Uterus (tissue), 2 donors: ENCODE results near the gene SLC9A8.

Experiments
- POLR2A ChIP-seq, 2 donors: fragments of 450-650 bp; IDR thresholded peaks; one replicate each; pipeline ENCODE4 v1.6.1; 2016; ENCODE audit warnings: antibody characterized with exemption in 2 of 2, mild to moderate bottlenecking in 1 of 2, moderate library complexity in 1 of 2
- TF ChIP-seq, protein P1 (sequence below), 4 experiments: fragments of 200-600 bp in 2 of 4; fragments of 450-650 bp in 2 of 4; sonication (generic) in 2 of 4; IDR thresholded peaks; one replicate each; pipeline ENCODE4 v1.5.1; 2016 to 2019; ENCODE audit warnings: antibody characterized with exemption in 4 of 4, mild to moderate bottlenecking in 2 of 4, moderate library complexity in 1 of 4

GRCh38 chr20:49874696-49875095, 62.1 kb downstream of the SLC9A8 start:
- TF ChIP-seq, protein P1, sequence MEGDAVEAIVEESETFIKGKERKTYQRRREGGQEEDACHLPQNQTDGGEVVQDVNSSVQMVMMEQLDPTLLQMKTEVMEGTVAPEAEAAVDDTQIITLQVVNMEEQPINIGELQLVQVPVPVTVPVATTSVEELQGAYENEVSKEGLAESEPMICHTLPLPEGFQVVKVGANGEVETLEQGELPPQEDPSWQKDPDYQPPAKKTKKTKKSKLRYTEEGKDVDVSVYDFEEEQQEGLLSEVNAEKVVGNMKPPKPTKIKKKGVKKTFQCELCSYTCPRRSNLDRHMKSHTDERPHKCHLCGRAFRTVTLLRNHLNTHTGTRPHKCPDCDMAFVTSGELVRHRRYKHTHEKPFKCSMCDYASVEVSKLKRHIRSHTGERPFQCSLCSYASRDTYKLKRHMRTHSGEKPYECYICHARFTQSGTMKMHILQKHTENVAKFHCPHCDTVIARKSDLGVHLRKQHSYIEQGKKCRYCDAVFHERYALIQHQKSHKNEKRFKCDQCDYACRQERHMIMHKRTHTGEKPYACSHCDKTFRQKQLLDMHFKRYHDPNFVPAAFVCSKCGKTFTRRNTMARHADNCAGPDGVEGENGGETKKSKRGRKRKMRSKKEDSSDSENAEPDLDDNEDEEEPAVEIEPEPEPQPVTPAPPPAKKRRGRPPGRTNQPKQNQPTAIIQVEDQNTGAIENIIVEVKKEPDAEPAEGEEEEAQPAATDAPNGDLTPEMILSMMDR (IDR thresholded peaks at IDR 0.05): no peak
- no peak for TF ChIP-seq POLR2A (IDR thresholded peaks at IDR 0.05)
